Karpas-422 (cell line): Measurements from ENCODE around the gene SUPT20HL2. TPM values are rescaled to one million over a fixed set of nuclear protein-coding genes. Genes with fewer than 3 reads are reported as not detected.
"Not testable (repeated sequence)": the region's sequence is repeated elsewhere in the genome, so short reads cannot be mapped to it uniquely, and the experiment has no call there.

Source experiments
- DNase-seq: peaks from one replicate; pipeline ENCODE4 v3.0.0-alpha.2; 2015
- H2AFZ ChIP-seq: fragments of 200-600 bp; sonication (generic); 2 replicates; pipeline ENCODE4 v1.6.1; 2014; ENCODE audit warnings: antibody characterized with exemption, low read length, mixed read lengths
- H3K27ac ChIP-seq: fragments of 200-600 bp; sonication (generic); 2 replicates; pipeline ENCODE4 v1.5.1; 2014; ENCODE audit warnings: mild to moderate bottlenecking, low read length, moderate library complexity
- H3K27me3 ChIP-seq: fragments of 200-600 bp; sonication (generic); 2 replicates; pipeline ENCODE4 v1.6.1; 2014; ENCODE audit warnings: low read length, mixed read lengths
- H3K36me3 ChIP-seq: fragments of 200-600 bp; sonication (generic); 2 replicates; pipeline ENCODE4 v1.6.1; 2014; ENCODE audit warnings: low read length, mixed read lengths; ENCODE audit not compliant: insufficient read depth
- H3K4me1 ChIP-seq: fragments of 200-600 bp; sonication (generic); 2 replicates; pipeline ENCODE4 v1.6.1; 2014; ENCODE audit warnings: mild to moderate bottlenecking, low read length, mixed read lengths
- H3K4me2 ChIP-seq: fragments of 200-600 bp; sonication (generic); 2 replicates; pipeline ENCODE4 v1.6.1; 2014; ENCODE audit warnings: low read length, low read depth, mild to moderate bottlenecking; ENCODE audit not compliant: poor library complexity, severe bottlenecking
- H3K4me3 ChIP-seq: fragments of 200-600 bp; sonication (generic); 2 replicates; pipeline ENCODE4 v1.5.1; 2014; ENCODE audit warnings: mild to moderate bottlenecking, antibody characterized with exemption, low read length, mixed read lengths
- H3K79me2 ChIP-seq: fragments of 200-600 bp; sonication (generic); 2 replicates; pipeline ENCODE4 v1.6.1; 2014; ENCODE audit warnings: mild to moderate bottlenecking, low read length, mixed read lengths
- H3K9ac ChIP-seq: fragments of 200-600 bp; sonication (generic); 2 replicates; pipeline ENCODE4 v1.6.0; 2014; ENCODE audit warnings: low read length
- H3K9me2 ChIP-seq: fragments of 200-600 bp; sonication (generic), shearing (Covaris generic); replicated peaks from 2 replicates; pipeline ENCODE4 v1.6.0; 2014; ENCODE audit warnings: mild to moderate bottlenecking, low read length, moderate library complexity; ENCODE audit not compliant: insufficient read depth
- H3K9me3 ChIP-seq: fragments of 300-700, 200-600 bp; sonication (generic); 2 replicates; pipeline ENCODE4 v1.6.1; 2014; ENCODE audit warnings: low read length, mixed read lengths
- H4K20me1 ChIP-seq: fragments of 200-600 bp; sonication (generic); 2 replicates; pipeline ENCODE4 v1.6.1; 2014; ENCODE audit warnings: mild to moderate bottlenecking, antibody characterized with exemption, low read length, low read depth; ENCODE audit not compliant: insufficient read depth
- total RNA-seq: library from RNA; depleted of rRNA; stranded (reverse); fragments of >200 nt; shearing (Covaris generic); gene quantifications from 2 replicates; pipeline ENCODE4 v1.2.3, GENCODE V29; 2014; ENCODE audit warnings: low replicate concordance

SUPT20HL2 gene
- total RNA-seq, 1 experiment from 2014 or later, result not detected

DNA sequence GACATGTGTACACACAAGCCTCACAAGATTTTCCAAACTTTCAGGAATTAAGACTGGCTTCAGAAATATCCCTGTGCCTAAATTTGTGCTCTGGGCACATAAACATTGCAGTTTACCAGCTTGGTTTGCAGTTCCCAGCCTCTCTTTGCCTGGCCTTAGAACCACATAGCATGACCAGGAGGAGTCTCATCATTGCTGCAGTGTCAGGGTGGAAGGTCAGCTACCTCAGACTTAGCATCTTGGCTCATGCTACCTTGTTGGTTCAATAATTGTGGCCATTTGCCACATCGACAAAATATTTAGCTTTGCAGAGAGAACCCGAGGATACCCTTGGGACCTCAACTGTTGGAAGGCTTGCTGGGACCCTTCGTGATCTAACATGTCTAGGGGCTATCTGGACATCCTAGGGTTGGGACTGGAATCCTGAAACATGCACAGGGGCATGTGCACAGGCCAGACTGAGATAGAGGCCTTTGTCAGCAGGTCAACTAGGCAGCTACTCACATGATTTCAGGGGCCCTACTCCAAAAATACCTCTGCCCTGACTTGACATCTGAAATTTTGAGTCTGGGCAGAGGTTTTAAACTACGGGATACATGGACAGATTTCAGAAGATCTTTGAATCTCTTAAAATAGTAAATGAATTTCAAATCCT, 8.0 kb upstream of the SUPT20HL2 start:
- Histone ChIP-seq H3K36me3 (no peaks in the 10 kb centered on the region), H3K4me1 (no peaks in the 10 kb centered on the region), H3K27me3 (no peaks in the 10 kb centered on the region), H3K4me2 (no peak overlapping the region), H3K27ac (no peak overlapping the region), H3K4me3 (no peak overlapping the region), H3K9me3 (no peaks in the 10 kb centered on the region), H3K9me2 (no peaks in the 10 kb centered on the region), H3K79me2 (no peaks in the 10 kb centered on the region), H3K9ac (no peak overlapping the region), H2AFZ (no peak overlapping the region), H4K20me1 (no peaks in the 10 kb centered on the region)
- DNase-seq, result no peak

DNA sequence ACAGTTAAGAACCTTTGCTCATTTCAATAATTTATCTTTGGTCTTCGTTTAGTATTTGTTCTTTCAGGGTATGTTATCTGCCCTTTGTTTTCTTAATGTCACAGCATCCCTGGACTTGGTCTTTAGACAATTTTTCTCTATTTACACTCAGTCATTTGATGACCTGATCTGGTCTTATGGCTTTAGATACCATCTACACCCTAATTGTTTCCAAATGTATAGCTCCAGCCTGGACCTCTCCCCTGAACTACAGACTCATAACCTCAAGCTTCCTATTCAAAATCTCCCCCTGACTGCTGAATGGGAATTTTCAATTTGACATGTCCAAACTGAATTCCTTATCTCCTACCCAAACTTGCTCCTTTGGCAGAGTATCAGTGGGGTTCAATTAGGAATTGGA, 3.7 kb upstream of the SUPT20HL2 start:
- Histone ChIP-seq H3K27me3 (no peaks in the 10 kb centered on the region), H3K9ac (no peak overlapping the region), H3K4me1 (no peaks in the 10 kb centered on the region), H2AFZ (no peak overlapping the region), H3K36me3 (no peaks in the 10 kb centered on the region), H3K9me2 (no peaks in the 10 kb centered on the region), H3K27ac (no peak overlapping the region), H3K4me3 (no peak overlapping the region), H3K9me3 (no peaks in the 10 kb centered on the region), H4K20me1 (no peaks in the 10 kb centered on the region), H3K4me2 (no peak overlapping the region), H3K79me2 (no peaks in the 10 kb centered on the region)
- DNase-seq, result no peak

DNA sequence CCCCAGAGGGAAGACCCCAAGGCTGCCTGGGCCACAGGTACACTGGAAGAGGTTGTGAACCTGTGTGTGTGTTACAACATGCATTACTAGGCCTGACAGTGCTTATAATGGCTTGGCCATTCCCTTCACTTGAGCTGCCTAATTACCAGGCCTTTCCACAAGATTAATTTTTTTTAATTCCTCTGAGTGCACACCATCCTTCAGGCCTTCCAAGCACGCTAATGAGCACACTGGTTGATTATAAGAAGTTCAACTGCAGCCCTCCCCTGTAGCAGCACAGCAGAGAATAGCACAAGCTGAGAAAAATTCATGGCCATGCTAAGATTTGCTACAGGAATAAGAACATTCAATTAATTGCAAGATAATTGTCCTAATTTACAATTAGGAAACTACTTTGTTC, 2.2 kb upstream of the SUPT20HL2 start:
- Histone ChIP-seq H3K36me3 (no peaks in the 10 kb centered on the region), H3K4me3 (no peak overlapping the region), H3K79me2 (no peaks in the 10 kb centered on the region), H3K4me2 (no peak overlapping the region), H3K9ac (no peak overlapping the region), H3K4me1 (no peaks in the 10 kb centered on the region), H3K9me2 (no peaks in the 10 kb centered on the region), H2AFZ (no peak overlapping the region), H4K20me1 (no peaks in the 10 kb centered on the region), H3K27me3 (no peaks in the 10 kb centered on the region), H3K27ac (no peak overlapping the region), H3K9me3 (no peaks in the 10 kb centered on the region)
- no peak for DNase-seq

DNA sequence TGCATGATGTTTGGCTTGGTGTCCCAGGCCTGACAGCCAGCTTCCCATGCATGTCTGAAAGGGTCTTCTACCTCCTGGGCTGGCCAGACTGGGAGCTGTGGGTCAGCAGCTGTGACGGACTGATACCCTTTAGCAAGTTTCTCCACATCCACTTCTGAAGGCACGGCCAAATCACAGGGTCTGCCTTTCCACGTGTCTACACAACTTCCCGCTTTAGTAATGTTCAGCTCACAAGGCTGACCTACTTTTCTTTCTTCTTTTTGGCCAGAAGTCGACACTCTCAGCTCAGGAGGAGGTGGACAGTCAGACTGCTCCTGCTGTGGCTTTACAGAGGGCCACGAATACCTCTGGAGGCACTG, 1.6 kb downstream of the SUPT20HL2 start:
- H4K20me1 ChIP-seq, H3K4me2 ChIP-seq, H3K9me3 ChIP-seq, H3K27ac ChIP-seq, DNase-seq, H3K4me1 ChIP-seq, H3K27me3 ChIP-seq, H3K9ac ChIP-seq, H3K79me2 ChIP-seq, H2AFZ ChIP-seq, H3K36me3 ChIP-seq, H3K9me2 ChIP-seq, H3K4me3 ChIP-seq: not testable (repeated sequence)

DNA sequence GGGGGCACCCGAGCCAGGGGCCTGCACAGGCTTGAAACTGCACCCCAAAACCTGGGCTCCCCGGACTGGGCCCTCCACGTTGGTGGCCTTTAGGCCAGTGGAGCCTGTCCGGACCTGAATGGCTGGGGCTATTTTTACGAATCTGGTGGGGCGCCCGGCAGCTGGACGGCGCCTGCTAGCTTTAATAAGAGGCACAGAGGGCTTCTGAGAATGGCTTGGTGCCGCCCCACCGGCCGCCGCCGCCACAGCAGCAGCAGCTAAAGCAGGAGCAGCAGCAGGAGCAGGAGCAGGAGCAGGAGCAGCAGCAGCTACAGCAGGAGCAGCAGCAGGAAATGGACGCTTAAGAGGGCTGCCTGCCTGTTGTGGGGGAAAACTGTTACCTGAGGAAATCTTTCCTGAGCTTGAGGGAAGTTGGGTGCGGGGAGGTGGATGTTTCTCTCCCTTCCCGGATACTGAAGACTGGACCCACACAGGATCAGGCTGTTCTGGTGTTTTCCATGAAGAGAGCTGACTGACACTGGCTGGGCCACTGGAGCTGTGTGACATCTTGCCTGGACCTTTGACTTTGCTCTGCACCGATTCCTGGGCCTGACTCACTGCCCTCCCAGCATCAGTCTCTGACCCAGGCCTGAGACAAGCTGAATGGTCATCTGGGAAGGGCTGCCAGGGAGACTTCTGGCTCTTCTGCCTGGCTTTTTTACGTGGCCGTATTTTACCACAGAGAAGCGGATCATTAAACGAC, 2.2 kb downstream of the SUPT20HL2 start:
- H3K9me2 ChIP-seq, H2AFZ ChIP-seq, H3K27ac ChIP-seq, H3K9me3 ChIP-seq, H3K27me3 ChIP-seq, H3K4me3 ChIP-seq, H4K20me1 ChIP-seq, H3K4me2 ChIP-seq, DNase-seq, H3K36me3 ChIP-seq, H3K79me2 ChIP-seq, H3K9ac ChIP-seq, H3K4me1 ChIP-seq: not testable (repeated sequence)

DNA sequence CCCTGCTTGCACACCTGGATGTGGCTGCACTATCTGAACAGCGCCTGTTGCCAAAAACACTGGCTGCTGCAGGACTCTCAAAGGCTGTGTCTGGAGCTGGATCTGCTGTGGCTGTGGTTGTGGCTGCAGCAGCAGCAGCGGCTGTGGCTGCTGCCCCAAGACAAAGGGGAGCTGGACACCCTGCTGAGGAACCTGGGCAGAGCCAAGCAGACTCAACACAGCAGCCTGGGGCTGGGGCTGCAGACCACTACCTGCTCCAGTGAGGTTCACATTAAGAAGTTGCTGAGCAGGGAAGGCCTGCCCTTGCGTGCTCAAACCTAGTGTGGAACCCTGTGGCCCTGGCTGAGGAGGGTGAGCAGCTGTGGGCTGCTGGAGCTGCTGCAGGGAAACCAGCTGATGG, 3.0 kb downstream of the SUPT20HL2 start:
- not testable (repeated sequence) for H3K79me2 ChIP-seq, H3K4me3 ChIP-seq, H3K4me1 ChIP-seq, H3K9ac ChIP-seq, H3K4me2 ChIP-seq, DNase-seq, H3K27me3 ChIP-seq, H2AFZ ChIP-seq, H3K9me2 ChIP-seq, H3K9me3 ChIP-seq, H4K20me1 ChIP-seq, H3K27ac ChIP-seq, H3K36me3 ChIP-seq

DNA sequence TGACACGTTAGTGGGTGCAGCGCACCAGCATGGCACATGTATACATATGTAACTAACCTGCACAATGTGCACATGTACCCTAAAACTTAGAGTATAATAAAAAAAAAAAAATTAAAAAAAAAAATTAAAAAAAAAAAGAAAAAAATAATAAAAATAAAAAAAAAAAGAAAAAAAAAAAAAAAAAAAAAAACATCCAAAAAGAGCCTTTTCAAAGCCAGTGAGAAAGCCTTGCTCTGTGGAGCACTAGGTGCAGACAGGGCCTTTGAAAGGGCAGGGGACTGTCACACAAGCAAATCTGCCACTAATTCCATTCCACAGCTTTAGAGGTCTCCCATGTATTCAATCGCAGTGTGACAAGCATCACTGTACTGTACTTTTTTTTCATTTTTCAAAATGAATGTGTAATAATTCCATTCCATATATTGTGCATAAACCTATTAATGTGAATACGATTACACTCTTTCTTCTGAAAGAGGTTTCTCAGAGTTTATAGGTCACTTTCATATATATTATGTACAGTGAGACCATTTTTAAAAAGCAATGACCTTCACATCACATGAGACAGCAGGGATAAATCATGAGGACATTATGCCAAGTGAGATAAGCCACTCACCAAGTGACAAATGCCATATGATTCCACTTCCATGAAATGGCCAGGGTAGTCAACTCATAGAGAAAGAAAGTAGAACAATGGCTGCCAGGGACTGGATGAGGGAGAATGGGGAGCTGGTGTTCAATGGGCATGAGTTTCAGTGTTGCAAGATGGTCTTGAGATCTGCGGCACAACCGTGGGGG, 4.1 kb downstream of the SUPT20HL2 start:
- H3K4me1 ChIP-seq, H3K36me3 ChIP-seq, H3K9ac ChIP-seq, H3K9me3 ChIP-seq, H3K4me2 ChIP-seq, H3K9me2 ChIP-seq, H2AFZ ChIP-seq, H3K4me3 ChIP-seq, H3K27ac ChIP-seq, H3K27me3 ChIP-seq, DNase-seq, H3K79me2 ChIP-seq, H4K20me1 ChIP-seq: not testable (repeated sequence)

DNA sequence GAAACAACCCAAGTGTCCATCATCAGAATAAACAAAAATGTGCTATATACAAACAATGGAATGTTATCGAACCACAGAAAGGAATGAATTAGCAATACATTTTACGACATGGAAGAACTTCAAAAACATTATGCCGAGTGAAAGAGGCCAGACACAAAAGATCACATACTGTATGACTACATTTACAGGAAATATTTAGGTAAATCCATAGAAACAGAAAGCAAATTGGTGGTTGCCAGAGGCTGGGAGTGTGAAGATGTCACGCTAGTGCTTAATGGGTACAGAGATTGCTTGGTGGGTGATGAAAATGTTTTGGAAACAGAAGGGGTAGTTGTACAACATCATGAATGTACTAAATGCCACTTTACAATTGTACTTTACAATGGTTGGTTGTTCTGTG, 5.1 kb downstream of the SUPT20HL2 start:
- H3K4me1 ChIP-seq, H3K4me3 ChIP-seq, H3K27me3 ChIP-seq, H3K27ac ChIP-seq, H4K20me1 ChIP-seq, H3K36me3 ChIP-seq, H3K4me2 ChIP-seq, H3K9ac ChIP-seq, H3K9me2 ChIP-seq, H3K79me2 ChIP-seq, DNase-seq, H3K9me3 ChIP-seq, H2AFZ ChIP-seq: not testable (repeated sequence)
